ENCODE data around the gene ZNF609. TPM values are rescaled to one million over a fixed set of nuclear protein-coding genes. Genes with fewer than 3 reads are reported as not detected.
A peak's percentile ranks its signal among the peaks of the same experiment; 100 is the strongest.

The ZNF609 gene
- total and polyA plus RNA-seq, 2 of the 13 experiments (the other 11 are each of a cell fraction or from before 2014, with no cell fraction given) = 8.9 to 9.9 TPM

DNA sequence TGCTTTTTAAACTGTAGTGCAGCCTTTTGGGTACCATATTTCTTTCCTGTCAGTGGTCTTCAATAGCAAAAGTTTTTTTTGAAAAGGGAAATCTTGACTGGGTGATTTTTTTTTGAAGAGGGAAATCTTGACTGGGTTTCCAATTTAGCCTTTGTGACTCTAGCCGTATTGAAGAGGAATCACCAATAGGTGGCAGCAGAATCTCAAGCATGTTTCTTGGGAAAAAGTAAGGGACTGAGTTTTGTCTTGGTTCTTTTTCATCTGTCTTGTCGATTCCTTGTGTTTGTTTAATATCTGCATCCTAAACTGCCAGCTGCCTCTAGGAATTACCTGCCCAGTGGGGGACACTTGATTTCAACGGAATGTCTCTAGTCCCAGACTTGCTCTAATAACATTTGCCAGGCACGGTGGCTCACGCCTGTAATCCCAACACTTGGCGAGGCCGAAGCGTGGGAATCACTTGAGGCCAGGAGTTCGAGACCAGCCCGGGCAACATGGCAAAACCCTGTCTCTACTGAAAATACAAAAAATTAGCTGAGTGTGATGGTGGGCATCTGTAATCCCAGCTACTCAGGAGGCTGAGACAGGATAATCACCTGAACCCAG is 225.9 kb downstream of the ZNF609 start:
- 78% methylated on average over 10 of the region's 10 CpGs for WGBS (ENCODE audit: low lambda C conversion rate)
- H3K4me3 ChIP-seq (replicated peaks in 1 of 3; ENCODE audit: insufficient read depth in 1 of 3, low read depth in 2 of 3, low read length in 3 of 3) = no peak overlapping the region
- BruUV-seq (replicated peaks) = no TSS peak
- no peaks in the 10 kb centered on the region for H3K79me2 ChIP-seq (ENCODE audit: insufficient read depth, low read length)
- TF ChIP-seq SMC3 (IDR thresholded peaks at IDR 0.05; ENCODE audit: low read length) (peak; percentile 65; the same call in 1 of the 2 replicates), ZNF333 (CRISPR knock-in tag; IDR thresholded peaks at IDR 0.05; ENCODE audit: borderline replicate concordance) (no peak), STAG1 (CRISPR knock-in tag; IDR thresholded peaks at IDR 0.05) (peak; percentile 74), RAD21 (CRISPR knock-in tag; IDR thresholded peaks at IDR 0.05) (peak; percentile 60), ARNTL (CRISPR knock-in tag; IDR thresholded peaks at IDR 0.05) (no peak)
- TF ChIP-seq, protein P1, sequence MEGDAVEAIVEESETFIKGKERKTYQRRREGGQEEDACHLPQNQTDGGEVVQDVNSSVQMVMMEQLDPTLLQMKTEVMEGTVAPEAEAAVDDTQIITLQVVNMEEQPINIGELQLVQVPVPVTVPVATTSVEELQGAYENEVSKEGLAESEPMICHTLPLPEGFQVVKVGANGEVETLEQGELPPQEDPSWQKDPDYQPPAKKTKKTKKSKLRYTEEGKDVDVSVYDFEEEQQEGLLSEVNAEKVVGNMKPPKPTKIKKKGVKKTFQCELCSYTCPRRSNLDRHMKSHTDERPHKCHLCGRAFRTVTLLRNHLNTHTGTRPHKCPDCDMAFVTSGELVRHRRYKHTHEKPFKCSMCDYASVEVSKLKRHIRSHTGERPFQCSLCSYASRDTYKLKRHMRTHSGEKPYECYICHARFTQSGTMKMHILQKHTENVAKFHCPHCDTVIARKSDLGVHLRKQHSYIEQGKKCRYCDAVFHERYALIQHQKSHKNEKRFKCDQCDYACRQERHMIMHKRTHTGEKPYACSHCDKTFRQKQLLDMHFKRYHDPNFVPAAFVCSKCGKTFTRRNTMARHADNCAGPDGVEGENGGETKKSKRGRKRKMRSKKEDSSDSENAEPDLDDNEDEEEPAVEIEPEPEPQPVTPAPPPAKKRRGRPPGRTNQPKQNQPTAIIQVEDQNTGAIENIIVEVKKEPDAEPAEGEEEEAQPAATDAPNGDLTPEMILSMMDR (CRISPR knock-in tag; IDR thresholded peaks at IDR 0.05) = peak; percentile 76
- no peaks in the 10 kb centered on the region for H3K27me3 ChIP-seq (ENCODE audit: control insufficient read depth in 1 of 2, insufficient read depth in 2 of 2, low read length in 2 of 2)
- H3K27ac ChIP-seq (ENCODE audit: extremely low read length, insufficient read depth, low read length) = no peak overlapping the region
- in situ Hi-C loops (cut with HindIII; ENCODE audit: extremely low pct_ligation_motif_present, low pct_unique_long_range_greater_than_20kb) = loop anchor here (5.0 to 25.0 kb wide), 2 partner anchors 41 to 474 kb away; no protein-coding TSS in a partner anchor
- no peaks in the 10 kb centered on the region for H4K20me1 ChIP-seq (ENCODE audit: insufficient read depth, low read length)
- POLR2A ChIA-PET = no interaction called here
- H3K9me3 ChIP-seq (ENCODE audit: low read length) = no peaks in the 10 kb centered on the region
- no peak overlapping the region for H3K9ac ChIP-seq (ENCODE audit: insufficient read depth, low read depth, low read length)
- H2AFZ ChIP-seq (ENCODE audit: low read length) = no peak overlapping the region
- H3K36me3 ChIP-seq (replicated peaks in 1 of 2; ENCODE audit: control insufficient read depth in 1 of 2, insufficient read depth in 2 of 2, low read length in 2 of 2) = peaks cover 13 to 80% of the 10 kb centered on the region in 2 experiments
- peak; percentile 45 for DNase-seq (ENCODE audit: low spot score)
- intact Hi-C loops (cut with micrococcal nuclease; ENCODE audit: unreplicated experiment) = loop anchor here (1.0 to 5.0 kb wide), 2 partner anchors 42 to 126 kb away; no protein-coding TSS in a partner anchor
- ATAC-seq = no peak
- CTCF ChIA-PET (ENCODE audit: low intra/inter-chr PET ratio, low total read pairs) = interaction anchor here (1.2 to 2.4 kb wide), 3 partner anchors 38 to 45 kb away, joined by 3 to 56 read pairs (median 4); no protein-coding TSS in a partner anchor
- H3K4me2 ChIP-seq (ENCODE audit: low read depth, low read length) = no peak overlapping the region
- no peaks in the 10 kb centered on the region for H3K4me1 ChIP-seq (ENCODE audit: insufficient read depth, low read length)
- FAIRE-seq = peak; percentile 87
